ENCODE data around the gene TTC32.

The TTC32 gene

DNA sequence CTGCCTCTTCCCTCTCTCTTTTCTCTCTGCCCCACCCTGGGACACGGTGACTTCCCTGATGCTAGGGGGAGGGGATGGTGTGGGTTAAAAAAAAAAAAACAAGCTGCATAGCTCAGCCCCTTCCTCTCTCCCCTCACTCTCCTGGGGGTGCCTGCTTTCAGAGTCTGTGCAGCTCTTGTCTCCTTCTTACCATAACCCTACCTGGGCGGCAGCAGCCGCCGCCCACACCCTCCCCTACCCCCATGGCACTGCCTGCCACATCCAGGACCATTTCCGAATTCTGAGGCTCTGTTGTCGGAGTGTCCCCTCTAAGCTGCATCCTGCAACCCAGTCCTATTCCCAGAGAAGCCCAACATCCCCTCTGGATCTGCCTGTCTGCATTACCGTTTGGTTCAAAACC is 16.0 kb downstream of the TTC32 start:
- Mint-ChIP-seq H3K9me3 (no peaks in the 10 kb centered on the region), H3K4me1 (peaks cover 43% of the 10 kb centered on the region), H3K36me3 (ENCODE audit: low read depth) (no peaks in the 10 kb centered on the region), H3K4me3 (no peak overlapping the region), H3K27me3 (ENCODE audit: low read depth, poor library complexity) (peaks cover 24% of the 10 kb centered on the region), H3K27ac (no peak overlapping the region)
- no peak for DNase-seq
- TF ChIP-seq, protein P1, sequence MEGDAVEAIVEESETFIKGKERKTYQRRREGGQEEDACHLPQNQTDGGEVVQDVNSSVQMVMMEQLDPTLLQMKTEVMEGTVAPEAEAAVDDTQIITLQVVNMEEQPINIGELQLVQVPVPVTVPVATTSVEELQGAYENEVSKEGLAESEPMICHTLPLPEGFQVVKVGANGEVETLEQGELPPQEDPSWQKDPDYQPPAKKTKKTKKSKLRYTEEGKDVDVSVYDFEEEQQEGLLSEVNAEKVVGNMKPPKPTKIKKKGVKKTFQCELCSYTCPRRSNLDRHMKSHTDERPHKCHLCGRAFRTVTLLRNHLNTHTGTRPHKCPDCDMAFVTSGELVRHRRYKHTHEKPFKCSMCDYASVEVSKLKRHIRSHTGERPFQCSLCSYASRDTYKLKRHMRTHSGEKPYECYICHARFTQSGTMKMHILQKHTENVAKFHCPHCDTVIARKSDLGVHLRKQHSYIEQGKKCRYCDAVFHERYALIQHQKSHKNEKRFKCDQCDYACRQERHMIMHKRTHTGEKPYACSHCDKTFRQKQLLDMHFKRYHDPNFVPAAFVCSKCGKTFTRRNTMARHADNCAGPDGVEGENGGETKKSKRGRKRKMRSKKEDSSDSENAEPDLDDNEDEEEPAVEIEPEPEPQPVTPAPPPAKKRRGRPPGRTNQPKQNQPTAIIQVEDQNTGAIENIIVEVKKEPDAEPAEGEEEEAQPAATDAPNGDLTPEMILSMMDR (IDR thresholded peaks at IDR 0.05): no peak

DNA sequence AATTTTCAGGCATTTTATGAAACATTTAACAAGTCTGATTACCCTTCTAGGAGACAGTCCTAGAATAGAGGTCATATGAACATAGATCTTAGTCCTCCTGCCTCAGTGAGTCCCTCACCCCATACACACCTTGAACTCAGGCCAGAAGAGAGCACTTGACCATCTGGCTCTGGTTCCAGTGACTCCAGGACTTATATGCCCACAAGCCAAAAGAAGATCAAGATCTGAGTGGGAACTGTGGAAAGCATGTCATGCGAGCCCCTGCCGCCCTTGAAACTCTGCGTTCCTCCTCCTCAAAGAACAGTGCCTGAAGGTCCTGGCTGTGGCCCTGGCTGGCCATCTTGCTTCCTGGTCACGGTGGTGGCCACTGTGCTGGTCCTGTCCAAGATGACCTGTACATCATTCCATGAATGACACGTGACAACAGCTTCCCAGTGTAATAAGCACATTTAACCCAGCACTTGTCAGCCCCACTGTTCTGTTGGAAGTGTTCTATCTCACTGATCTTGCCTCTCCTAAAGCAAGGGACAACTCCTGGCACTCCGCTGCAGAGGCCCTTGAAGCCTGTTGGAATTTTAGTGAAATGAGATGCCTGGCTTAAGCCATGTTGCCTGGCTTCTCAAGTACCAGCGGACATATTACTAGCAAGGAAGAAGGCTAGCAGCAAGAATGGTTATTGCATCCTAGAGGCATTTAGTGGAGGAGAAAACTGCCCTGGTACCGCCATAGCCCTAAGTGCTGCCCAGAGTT is 17.6 kb downstream of the TTC32 start:
- H3K27me3 Mint-ChIP-seq (ENCODE audit: low read depth, poor library complexity): peaks cover 29% of the 10 kb centered on the region
- H3K27ac Mint-ChIP-seq: no peak overlapping the region
- no peak overlapping the region for H3K4me3 Mint-ChIP-seq
- no peaks in the 10 kb centered on the region for H3K9me3 Mint-ChIP-seq
- DNase-seq: no peak
- H3K4me1 Mint-ChIP-seq: peaks cover 28% of the 10 kb centered on the region
- peaks cover 8% of the 10 kb centered on the region for H3K36me3 Mint-ChIP-seq (ENCODE audit: low read depth)
- TF ChIP-seq, protein P1 (IDR thresholded peaks at IDR 0.05): no peak

DNA sequence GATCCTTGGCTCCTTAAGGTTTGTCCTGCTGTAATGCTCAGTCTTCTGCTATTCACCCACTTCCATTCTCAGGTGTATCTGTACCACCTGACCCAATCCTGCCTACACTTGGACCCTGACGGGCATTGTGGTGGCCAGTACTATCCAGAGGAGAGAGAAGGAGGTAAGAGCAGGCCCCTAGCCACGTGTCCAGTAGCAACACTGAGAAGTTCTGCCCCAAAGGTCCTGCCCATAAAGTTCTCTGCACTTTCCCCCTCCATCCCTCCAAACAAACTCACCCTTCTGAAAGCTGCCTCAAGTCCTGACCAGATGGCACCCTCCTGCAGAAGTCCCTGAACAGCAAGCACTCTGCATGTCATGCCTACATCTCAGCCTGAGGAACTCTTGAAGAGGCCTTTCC is 18.3 kb downstream of the TTC32 start:
- no peak for DNase-seq
- peaks cover 8% of the 10 kb centered on the region for H3K36me3 Mint-ChIP-seq (ENCODE audit: low read depth)
- peaks cover 27% of the 10 kb centered on the region for H3K27me3 Mint-ChIP-seq (ENCODE audit: low read depth, poor library complexity)
- no peak overlapping the region for H3K27ac Mint-ChIP-seq
- H3K4me3 Mint-ChIP-seq: no peak overlapping the region
- peaks cover 21% of the 10 kb centered on the region for H3K4me1 Mint-ChIP-seq
- no peaks in the 10 kb centered on the region for H3K9me3 Mint-ChIP-seq
- TF ChIP-seq, protein P1 (IDR thresholded peaks at IDR 0.05): no peak

DNA sequence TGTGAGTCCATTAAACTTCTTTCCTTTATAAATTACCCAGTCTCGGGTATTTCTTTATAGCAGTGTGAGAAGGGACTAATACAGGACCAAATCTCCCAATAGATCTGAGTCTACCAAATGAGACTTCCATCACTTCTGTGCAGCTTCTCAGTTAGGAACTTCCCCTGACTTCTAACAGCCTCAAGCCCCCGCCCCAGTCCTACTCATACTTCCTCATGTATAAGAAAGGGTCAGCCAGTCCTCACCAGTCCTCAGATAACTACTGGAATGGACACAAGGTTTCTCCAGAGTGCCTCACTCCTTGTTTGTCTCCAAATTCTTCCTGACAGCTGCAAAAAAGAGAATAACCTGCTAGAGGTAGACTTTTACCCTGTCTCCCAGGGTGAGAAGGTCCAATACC is 19.5 kb downstream of the TTC32 start:
- H3K9me3 Mint-ChIP-seq: no peaks in the 10 kb centered on the region
- no peak for DNase-seq
- H3K4me3 Mint-ChIP-seq: no peak overlapping the region
- TF ChIP-seq, protein P1 (IDR thresholded peaks at IDR 0.05): no peak
- H3K36me3 Mint-ChIP-seq (ENCODE audit: low read depth): peaks cover 8% of the 10 kb centered on the region
- peaks cover 27% of the 10 kb centered on the region for H3K27me3 Mint-ChIP-seq (ENCODE audit: low read depth, poor library complexity)
- peaks cover 9% of the 10 kb centered on the region for H3K4me1 Mint-ChIP-seq
- no peak overlapping the region for H3K27ac Mint-ChIP-seq

DNA sequence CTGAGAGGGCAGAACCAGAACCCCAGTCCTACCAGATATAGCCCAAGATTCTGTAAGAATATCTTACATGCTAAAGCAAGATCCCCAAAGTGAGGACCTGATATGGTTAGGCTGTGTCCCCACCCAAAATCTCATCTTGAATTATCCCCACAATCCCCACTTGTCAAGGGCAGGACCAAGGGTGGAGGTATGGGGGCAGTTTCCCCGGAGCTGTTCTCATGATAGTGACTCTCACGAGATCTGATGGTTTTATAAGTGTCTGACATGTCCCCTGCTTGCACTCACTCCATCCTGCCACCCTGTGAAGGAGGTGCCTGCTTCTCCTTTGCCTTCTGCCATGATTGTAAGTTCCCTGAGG is 19.9 kb downstream of the TTC32 start:
- Mint-ChIP-seq H3K36me3 (ENCODE audit: low read depth) (peaks cover 8% of the 10 kb centered on the region), H3K4me1 (peaks cover 6% of the 10 kb centered on the region), H3K4me3 (no peak overlapping the region), H3K9me3 (no peaks in the 10 kb centered on the region), H3K27me3 (ENCODE audit: low read depth, poor library complexity) (peaks cover 27% of the 10 kb centered on the region), H3K27ac (no peak overlapping the region)
- DNase-seq: no peak
- TF ChIP-seq, protein P1 (IDR thresholded peaks at IDR 0.05): no peak
